Activated CD8-positive, alpha-beta memory T cell treated with anti-CD3 and anti-CD28 coated beads, Interleukin-2, amount 50 U/mL, for 48 hours (primary cell): Measurements from ENCODE around the gene NCF2.

Experiments used
- DNase-seq: peaks from one replicate; pipeline ENCODE4 v3.0.0-alpha.2; 2020

Gene NCF2

GRCh38 chr1:183548116-183548515, 42.1 kb downstream of the NCF2 start:
- no peak for DNase-seq

DNA sequence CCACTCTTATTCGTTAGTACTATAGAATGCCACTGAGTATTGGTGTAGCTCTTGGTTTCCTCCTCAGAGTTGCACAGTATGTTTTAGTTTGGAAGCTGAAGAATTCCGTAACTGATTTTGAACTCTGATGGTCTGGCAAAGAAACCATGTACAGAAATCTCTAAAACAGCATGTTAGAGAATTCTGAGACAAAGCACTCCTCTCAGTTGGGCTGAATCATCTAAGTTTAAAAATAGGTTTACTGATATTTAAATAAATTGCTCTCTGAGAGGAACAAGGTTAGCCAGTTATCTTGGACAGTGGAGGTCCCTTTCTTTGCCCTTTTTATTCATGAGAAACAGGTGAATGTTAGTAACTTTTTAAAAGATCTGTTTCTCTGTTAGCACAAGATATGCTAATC, 43.8 kb downstream of the NCF2 start:
- no peak for DNase-seq

DNA sequence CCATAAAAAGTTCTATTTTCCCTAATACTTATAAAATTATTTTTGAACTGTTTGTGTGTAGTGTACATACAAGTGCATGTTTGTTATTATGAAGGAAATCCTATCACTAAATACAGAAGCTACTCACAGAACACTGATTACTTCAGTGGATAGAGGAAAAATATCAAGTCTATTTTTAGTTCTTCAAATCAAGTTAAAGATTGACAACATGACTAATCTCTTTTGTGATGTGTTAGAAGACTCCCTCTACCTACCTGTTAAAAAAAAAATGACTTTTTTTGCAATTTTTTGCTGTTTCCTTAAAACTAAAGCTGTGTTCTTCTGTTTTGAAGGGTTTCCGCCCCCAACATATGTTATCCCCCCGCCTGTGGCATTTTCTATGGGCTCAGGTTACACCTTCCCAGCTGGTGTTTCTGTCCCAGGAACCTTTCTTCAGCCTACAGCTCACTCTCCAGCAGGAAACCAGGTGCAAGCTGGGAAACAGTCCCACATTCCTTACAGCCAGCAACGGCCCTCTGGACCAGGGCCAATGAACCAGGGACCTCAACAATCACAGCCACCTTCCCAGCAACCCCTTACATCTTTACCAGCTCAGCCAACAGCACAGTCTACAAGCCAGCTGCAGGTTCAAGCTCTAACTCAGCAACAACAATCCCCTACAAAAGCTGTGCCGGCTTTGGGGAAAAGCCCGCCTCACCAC, 45.5 kb downstream of the NCF2 start:
- no peak for DNase-seq

GRCh38 chr1:183543619-183544204, 46.5 kb downstream of the NCF2 start:
- DNase-seq = no peak

GRCh38 chr1:183537405-183537804, 52.9 kb downstream of the NCF2 start:
- no peak for DNase-seq

GRCh38 chr1:183533617-183534174, 56.6 kb downstream of the NCF2 start:
- DNase-seq = no peak

DNA sequence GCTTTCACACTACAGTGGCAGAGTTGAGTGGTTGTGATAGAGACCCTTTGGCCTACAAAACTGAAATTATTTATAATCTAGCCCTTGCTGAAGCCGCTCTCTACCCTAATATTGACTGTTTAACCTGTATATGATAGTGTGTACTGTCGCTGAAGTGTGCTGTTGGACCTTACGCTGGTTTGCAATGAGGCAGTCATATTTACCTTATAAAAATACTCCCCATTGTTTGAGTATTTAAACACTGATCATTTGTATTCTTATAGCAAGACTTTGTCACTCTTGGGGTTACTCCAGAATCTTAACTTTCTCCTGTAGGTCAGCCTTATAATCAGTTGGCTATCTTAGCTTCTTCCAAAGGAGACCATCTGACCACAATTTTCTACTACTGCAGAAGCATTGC, 61.7 kb downstream of the NCF2 start:
- DNase-seq = no peak

DNA sequence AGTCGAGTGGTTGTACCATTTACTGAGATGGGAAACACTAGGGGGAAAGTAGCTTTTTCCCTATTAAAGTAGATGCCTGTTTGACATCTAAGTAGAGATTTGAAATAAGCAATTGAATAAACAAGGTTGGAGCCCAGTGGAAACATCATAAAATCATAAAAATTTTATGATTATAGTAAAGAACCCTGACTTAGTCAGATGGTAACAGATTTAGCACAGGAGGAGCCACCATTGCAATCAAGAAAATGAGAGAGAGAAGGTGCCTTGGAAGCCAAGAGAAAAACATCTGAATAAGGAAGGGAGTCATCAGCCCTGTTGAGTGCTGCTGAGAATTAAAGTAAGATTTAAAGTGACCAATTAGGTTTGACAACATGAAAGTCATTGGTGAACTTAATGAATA, 68.2 kb downstream of the NCF2 start:
- no peak for DNase-seq

- DNase-seq = no peak
Observed at GRCh38 chr1:183520379-183520778, 69.9 kb downstream of the NCF2 start.

- no peak for DNase-seq
Observed at GRCh38 chr1:183517401-183517800, 72.9 kb downstream of the NCF2 start.

GRCh38 chr1:183516725-183517124, 73.5 kb downstream of the NCF2 start:
- DNase-seq = no peak

DNA sequence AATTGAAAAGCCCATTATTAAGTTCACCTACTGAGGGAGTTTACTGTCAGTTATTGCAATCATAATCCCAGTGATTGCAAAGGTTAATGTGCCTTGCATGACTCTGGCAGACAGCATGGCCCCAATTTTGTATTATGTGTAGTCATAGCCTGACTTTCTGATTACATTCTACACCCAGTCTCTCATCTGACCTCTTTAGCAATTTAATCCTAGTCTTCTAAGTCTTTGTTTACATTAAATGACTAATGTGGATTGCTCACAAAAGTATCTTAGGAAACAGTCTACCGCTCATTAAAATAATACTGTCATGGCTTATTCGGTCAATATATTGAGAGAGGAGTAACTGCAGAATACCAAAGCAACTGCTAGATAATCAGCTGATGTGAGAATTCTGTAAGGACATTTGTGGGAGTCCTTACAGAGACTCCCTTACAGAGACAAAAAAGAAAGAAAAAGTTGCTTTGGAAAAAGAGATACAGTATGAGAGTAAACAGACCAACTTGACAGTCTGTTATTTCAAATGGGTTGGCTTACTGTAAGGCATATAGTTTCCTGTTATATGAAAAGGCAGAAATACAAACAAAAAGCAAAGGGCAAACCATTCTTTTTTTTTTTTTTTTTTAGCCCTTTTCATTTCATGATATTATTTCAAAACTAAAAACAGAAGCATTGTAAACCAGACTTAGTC, 75.1 kb downstream of the NCF2 start:
- no peak for DNase-seq

- no peak for DNase-seq
Observed at GRCh38 chr1:183514235-183514634, 76.0 kb downstream of the NCF2 start.

DNA sequence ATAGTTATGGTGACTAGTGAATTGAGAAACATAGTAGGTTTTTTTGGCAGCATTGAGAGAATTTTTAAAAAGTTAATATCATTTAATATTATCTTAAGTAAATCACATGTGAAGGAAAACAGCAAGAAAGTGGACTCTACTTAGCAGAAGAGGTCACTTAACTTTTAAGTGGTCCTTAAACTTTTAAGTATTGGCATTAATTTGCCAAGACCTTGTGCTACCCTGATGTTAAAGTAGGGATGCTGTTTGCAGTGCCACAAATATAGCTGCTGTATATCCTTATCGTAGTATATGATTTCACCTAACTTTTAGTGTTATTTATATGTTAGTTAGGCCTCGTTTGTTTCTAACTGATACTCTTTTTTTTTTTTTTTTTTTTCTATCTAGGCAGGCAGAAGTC, 77.8 kb downstream of the NCF2 start:
- no peak for DNase-seq

DNA sequence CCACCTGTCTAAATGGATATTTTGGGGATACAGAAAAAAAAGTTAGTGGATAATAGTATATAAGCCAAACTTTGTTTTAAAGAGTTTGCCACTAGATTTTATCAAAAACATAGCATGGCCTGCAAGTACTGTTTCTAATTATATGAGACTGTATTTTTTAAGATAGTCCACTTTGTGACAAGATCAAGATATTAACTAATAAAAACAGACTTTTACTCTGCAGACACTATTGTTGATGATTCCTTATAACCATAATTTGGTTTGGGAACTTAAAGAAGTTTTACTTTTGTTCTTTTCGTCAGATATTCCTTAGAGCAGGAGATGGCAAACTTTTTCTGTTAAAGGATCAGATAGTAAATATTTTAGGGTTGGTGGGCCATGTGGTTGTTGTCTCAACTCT, 81.6 kb downstream of the NCF2 start:
- no peak for DNase-seq

DNA sequence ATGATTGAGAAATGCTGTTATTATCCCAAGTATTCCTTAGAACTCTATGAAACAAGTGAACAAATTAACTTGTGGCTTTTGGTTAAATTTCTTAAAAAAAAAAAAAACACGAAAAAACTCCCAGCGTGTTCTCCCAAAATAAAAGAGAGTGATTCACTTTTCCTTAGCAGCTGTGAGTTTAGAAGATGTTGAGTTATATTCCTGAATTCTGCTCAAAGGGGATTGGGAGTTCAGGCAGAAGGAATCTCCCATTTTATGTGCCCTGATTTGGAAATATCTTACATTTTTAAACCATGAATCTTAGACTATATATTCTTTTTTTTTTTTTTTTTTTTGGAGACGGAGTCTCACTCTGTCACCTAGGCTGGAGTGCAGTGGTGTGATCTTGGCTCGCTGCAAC, 83.7 kb downstream of the NCF2 start:
- DNase-seq = no peak
